ENCODE data around the gene CIAO2A. TPM values are rescaled to one million over a fixed set of nuclear protein-coding genes. Genes with fewer than 3 reads are reported as not detected.
"Not testable (repeated sequence)": the region's sequence is repeated elsewhere in the genome, so short reads cannot be mapped to it uniquely, and the experiment has no call there.

CIAO2A gene
- total RNA-seq, 1 donor from 2014 or later: 42.5 TPM

DNA sequence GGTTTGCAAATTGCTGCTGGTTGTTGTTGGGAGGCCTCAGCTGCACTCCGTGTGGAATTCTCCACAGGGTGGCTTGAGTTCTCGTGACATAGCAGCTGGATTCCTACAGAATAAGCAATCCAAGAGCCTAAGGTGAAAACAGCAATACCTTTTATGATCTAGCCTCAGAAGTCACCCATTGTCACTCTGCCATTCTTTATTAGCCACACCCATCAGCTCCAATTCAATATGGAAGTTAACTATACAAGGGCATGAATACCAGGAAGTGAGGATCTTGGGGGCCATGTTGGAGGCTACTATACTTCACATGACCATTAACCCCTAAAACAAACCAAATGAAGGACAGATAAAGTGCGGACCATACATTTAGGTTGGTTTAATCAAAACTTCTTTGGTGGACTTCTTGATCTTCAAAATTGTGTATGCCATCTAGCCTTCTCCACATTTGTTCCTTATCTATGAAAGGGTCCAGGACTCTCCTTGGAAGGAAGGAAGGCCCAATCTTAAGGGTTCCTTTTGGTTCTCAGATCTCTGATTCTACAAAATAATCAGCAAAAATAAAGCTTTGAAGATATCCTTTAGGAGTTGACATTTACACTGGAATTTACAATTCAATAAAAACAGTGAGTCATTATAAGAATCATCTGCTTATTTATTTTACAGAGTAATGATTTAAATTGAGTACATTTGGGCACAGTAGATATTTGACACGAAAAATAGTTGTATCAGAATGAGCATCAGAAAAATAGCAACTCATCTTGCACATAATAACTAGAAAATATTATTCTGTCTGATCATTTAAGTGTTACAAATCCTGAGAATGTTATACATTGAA, 21.5 kb downstream of the CIAO2A start:
- DNase-seq: no peak

DNA sequence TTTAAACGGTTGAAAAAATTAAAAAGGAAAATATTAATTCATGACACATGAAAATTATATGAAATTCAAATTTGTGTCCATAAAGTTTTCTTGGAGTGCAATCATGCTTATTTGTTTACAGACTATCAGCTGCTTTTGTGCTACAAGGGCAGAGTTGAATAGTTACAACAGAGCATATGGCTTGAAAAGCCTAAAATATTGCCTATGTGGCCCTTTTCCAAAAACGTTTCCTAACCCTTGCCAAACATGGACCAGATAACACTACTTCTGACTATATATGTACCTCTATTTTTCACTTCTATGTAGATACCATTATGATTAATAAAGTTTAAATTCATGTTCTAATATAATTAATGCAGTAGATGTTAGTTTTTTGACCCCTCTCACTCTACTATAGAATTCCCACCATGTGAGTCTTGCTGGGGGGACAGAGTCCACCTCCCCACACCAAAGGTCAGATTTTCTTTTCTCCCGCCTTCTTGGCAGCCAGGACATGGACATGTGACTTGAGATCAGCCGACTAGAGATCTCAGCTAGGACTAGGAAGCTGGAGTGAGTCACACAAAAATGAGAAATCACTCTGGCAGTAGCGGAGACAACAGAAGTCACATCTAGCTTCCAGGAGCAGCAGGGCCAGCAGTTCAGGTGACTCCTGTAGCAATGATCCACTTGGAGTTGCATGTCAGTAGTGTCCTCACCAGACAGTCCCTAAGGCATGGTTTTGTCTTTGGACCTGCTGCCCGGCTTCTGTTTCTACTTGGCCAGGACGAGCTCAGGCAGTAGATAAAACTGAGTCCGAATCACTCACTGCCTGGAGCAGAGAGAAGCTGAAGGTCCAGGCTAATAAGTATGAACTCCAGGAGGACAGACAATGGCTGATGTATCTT, 22.4 kb downstream of the CIAO2A start:
- DNase-seq: no peak

GRCh38 chr15:64070106-64070505, 23.5 kb downstream of the CIAO2A start:
- DNase-seq: no peak

- no peak for DNase-seq
Measured at GRCh38 chr15:64068133-64068532, 25.5 kb downstream of the CIAO2A start.

DNA sequence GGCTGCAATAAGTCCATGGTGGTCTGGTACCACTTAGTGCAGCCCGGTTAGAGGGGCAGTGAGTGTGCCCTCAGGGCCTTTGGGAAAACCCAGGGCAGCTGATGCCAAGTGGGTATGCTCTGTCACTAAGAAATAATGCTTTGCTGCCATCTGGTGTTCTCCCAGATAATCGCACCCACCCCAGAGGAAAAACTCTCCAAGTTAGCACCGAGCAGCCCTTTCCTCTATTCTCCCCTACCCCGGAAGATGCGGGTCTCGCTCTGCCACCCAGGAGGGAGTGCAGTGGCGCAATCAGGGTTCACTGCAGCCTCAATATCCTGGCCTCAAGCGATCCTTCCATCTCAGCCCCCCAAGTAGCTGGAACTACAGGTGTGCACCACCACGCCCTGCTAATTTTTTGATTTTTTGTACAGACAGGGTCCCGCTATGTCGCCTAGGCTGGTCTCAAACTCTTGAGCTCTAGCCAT, 26.0 kb downstream of the CIAO2A start:
- DNase-seq: peak; percentile 86

GRCh38 chr15:64066451-64066850, 27.2 kb downstream of the CIAO2A start:
- no peak for DNase-seq

GRCh38 chr15:64060716-64061115, 32.9 kb downstream of the CIAO2A start:
- DNase-seq: no peak

DNA sequence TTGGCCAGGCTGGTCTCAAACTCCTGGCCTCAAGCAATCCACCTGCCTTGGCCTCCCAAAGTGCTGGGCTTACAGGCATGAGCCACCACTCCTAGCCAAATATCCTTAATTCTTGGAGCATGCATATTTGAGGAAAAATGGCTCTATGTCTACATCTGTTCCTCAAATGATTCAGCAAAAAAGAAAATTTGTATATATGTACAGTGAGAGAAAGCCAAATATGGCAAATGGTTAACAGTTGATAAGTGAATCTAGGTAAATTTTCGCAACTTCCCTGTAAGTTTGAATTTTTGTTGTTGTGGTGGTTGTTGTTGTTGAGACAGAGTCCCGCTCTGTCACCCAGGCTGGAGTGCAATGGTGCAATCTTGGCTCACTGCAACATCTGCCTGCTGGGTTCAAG, 34.5 kb downstream of the CIAO2A start:
- not testable (repeated sequence) for DNase-seq

- DNase-seq: no peak
Measured at GRCh38 chr15:64058279-64058678, 35.4 kb downstream of the CIAO2A start.

DNA sequence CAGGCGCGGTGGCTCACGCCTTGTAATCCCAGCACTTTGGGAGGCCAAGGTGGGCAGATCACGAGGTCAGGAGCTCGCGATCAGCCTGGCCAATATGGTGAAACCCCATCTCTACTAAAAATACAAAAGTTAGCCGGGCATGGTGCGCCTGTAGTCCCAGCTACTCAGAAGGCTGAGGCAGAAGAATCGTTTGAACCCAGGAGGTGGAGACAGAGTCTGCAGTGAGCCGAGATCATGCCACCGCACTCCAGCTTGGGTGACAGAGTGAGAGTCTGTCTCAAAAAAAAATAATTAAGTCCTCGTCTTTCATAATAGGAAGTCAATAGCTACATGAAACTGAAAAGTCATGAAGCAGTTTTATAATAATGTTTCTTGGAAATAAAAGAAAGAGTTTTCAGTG, 40.0 kb downstream of the CIAO2A start:
- not testable (repeated sequence) for DNase-seq

DNA sequence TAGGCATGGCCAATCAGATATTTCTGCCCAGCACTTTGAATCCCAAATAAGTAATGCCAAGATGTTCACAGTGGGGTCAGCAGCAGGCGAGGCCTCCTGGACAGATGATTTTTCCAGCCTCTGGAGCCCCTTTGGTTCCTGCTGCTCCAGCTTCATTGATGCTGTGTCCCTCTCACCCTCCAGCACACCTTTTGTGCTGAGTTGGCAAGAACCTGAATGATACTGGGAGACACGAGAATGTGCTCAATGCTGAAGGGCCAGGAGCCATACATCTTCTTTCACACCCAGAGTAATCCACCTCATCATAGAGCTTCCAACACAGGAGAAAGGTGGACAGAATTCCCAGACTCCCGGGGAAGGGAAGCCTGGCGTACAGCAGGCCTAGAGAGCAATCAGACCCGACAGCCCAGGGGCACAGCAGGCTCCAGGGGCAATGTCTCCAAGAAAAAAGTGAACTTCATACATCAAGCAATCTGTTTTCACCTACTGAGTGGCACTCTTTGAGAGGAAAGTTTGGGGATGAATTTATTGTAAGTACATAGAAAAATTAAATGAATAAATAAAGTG, 40.6 kb downstream of the CIAO2A start:
- no peak for DNase-seq

DNA sequence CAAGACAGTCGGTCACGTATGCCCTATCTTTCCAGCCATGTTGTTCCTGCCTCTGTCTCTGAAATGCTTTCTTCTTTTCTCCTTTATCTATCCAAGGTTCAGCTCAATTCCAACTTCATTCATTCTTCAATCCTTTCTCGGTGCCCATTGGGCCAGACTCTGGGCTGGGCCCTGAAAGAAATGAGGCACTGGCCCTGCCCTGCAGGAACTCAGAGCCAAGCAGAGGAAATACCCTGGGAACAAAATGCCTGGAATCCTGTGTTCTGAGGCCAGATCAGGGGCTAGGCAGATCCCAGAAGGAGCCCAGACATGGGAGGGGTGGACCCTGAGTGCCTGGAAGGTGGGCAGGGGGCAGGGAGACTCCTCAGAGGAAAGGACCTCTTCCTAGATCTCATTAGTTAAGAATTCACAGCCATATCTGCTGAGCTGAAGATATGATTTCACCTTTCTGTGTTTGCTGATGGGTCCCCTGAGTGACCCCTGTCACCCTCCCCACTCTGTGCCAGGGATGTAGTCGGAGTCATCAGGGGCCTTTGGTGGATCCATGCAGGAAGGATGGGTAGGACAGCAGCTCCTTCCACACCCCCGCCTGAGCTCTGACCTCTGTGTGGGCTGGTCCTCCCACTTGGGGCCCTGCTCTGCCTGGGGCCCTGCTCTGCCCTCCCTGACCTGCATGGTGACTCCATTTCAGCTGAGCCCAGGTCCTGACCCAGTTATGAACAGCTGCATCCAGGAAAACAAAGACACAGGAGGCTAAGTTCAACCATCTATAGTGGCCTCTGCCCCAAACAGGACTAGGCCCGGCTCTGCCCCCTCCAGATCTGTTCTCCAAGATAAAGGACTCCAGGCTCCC, 42.0 kb downstream of the CIAO2A start:
- no peak for DNase-seq

GRCh38 chr15:64051093-64051402, 42.6 kb downstream of the CIAO2A start:
- no peak for DNase-seq

DNA sequence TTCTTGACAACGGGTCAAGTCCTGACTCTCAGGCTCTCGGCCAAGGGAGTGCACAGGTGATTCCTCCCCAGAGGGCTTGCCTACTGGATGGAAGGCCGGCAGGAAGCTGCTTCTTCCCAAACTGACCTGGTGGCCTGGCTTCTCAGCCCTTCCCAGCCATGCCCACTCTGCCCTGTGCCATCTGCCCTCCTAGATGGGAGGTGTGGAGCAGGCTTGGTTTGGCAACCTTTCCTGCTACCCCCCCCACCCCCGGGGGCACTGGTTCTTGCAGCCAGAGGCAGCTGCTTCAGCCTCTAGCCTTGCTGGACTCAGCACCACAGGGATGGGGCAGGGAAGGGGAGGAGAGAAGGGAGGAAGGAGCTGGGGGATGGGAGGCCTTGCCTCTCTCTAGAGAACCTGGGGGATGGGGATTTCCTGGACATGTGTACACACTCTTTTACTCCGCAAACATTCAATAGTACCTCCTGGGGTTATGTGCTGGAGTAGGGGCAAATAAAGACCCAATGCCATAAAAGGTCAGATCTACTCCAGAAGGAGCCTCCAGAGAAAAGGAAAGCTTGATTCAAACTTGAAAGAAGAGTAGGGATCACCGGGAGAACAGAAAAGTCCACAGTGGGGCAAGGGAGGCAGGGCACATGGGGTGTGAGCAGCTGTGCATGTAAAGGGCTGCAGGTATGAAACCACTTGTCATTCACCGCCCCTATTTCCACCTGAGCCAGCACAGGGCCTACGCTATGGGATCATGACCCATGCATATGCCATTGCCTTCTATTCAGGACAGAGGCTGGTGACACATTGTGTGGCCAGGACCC, 43.2 kb downstream of the CIAO2A start:
- DNase-seq: no peak

GRCh38 chr15:64048781-64049460, 44.7 kb downstream of the CIAO2A start:
- DNase-seq: no peak

DNA sequence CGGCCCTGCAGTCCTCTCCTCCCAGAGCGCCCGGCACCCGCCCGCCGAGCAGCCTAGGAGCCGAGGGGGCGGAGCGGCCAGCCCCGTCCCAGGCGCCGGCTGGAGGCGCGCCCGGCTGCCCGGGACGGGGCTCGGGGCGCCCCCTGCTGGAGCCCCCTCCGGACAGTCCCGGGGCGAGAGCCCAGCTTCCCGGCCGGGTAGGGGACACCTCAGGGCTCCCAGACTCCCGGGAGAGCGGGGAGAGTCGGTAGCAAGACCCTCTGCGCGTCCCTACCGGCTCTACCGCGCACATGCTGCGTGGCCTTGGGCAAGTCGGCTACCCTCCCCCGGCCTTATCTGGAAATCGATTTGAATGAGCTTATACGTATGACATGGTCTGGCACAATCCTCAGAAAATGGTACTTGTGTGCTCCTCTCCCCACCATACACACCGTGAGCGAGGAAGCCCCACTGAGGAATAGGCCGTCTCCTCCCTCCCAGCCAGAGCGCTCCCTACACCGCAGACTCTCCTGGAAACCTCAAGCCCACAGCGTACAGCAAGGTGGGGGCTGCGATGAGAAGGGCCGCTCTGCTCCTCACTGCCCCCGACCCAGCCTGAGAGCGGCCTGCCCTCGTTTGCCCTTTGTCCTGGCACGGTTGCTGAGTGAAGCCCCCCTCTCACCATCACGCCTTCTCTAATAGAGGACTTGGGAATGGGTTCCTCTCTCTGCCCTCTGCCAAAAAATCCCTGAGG, 47.1 kb downstream of the CIAO2A start, which contains the start of gene DAPK2:
TSS of gene DAPK2 (minus strand) at position 65 of the 733 bp plus-strand sequence. CDS start 6,224 bp downstream, outside the sequence.
- DNase-seq: peak; percentile 78

GRCh38 chr15:64045774-64046420, 47.7 kb downstream of the CIAO2A start:
- DNase-seq: peak; percentile 13

DNA sequence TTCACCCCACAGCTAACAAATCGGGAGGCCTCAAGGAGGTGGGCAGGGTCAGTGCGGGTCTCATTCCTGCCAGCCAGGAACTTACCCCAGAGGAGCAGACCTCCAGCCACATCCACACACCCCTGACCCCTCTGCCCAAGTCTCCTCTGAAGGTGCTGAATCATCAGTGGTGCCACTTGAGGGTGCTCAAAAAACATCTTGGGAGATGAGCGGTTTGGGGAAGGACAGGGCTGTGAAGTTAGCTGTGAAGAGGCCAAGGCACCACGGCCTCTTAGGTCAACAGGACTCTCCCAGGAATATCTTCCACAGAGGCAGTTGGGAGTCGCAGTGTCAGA, 48.6 kb downstream of the CIAO2A start:
- DNase-seq: no peak
